ENCODE data around the gene EP400.
"Not testable (repeated sequence)": the region's sequence is repeated elsewhere in the genome, so short reads cannot be mapped to it uniquely, and the experiment has no call there.

The EP400 gene

DNA sequence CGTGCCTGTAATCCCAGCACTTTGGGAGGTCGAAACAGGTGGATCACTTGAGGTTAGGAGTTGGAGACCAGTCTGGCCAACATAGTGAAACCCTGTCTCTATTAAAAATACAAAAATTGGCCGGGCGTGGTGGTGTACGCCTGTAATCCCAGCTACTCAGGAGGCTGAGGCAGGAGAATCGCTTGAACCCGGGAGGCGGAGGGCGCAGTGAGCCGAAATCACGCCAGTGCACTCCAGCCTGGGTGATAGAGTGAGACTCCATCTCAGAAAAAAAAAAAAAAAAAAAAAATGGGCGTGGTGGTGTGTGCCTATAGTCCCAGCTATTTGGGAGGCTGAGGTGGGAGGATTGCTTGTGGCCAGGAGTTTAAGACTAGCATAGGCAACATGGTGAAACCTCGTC is 4.7 kb downstream of the EP400 start:
- DNase-seq: not testable (repeated sequence)

DNA sequence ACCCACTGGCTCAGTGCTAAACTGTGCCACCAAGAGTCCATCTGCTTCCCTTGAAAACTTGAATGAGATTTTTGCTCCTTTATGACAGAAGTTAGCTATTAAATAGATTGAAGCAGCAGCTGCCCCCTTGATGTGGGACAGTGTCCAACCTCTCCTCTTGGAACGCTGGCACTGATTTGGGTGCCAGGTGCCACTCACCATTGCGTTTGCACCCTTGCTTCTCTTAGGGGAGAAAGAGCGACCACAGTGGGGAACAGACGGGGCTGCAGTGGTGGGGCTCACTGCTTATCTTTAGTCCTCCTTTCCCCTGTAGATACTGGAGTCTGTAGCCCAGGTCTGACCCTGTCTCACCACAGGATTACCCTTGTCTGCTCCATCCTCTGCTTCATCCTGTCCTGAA is 9.4 kb downstream of the EP400 start:
- no peak for DNase-seq

DNA sequence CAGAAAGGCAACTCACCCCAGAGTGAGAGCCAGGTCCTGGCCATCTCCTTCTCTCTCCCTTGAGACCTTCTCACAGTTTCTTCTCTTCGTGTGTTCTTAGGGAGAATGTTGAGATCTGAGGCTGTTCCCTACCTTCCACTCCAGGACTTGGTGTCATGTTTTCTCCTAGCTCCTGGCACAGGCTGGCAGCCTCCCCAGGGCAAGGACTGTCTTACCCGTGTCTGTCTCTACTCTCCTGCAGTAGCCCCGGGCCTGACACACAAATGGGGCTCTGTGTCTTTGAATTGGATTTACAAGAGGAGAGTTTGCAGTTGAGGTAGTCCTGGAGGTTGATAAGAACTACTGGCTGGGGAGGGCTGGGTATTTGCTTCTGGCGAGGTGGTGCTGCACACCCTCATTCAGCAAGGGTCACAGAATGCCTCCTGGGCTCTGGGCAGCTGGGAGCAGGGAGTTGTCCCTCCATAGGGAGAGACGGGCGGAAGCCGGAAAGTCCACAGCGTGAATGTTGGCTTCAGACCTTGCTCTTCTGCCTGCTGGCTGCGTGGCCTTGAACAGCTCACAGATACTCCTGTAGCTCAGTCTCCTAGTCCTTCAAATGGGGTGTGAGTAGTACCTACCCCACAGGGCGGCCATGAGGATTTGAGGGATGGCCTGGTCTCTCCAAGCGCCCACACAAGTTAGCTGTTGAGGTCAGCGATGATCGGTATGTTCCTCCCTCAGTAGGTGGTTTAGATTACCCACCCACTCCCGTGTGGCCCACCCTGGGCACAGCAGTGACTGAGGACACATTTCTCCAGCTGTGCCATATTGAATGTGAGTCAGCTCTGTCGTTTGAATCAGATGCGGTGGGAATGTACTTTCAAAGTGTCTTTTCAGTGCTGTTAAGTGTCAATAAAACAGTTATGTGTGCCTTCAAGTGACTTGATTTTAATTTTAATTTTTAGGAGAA is 10.2 kb downstream of the EP400 start:
- DNase-seq: no peak

DNA sequence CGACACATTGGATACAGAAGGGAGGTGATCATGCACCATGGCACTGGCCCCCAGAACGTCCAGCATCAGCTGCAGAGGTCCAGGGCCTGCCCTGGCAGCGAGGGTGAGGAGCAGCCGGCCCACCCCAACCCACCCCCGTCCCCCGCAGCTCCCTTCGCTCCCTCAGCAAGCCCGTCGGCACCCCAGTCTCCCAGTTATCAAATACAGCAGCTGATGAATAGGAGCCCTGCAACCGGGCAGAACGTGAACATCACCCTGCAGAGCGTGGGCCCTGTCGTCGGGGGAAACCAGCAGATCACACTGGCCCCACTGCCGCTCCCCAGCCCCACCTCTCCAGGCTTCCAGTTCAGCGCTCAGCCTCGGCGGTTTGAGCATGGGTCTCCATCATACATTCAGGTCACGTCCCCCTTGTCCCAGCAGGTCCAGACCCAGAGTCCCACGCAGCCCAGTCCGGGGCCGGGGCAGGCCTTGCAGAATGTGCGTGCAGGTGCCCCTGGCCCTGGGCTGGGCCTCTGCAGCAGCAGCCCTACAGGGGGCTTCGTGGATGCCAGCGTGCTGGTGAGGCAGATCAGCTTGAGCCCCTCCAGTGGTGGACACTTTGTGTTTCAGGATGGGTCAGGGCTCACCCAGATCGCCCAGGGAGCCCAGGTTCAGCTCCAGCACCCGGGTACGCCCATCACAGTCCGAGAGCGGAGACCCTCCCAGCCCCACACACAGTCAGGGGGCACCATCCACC is 11.0 kb downstream of the EP400 start:
- not testable (repeated sequence) for DNase-seq

DNA sequence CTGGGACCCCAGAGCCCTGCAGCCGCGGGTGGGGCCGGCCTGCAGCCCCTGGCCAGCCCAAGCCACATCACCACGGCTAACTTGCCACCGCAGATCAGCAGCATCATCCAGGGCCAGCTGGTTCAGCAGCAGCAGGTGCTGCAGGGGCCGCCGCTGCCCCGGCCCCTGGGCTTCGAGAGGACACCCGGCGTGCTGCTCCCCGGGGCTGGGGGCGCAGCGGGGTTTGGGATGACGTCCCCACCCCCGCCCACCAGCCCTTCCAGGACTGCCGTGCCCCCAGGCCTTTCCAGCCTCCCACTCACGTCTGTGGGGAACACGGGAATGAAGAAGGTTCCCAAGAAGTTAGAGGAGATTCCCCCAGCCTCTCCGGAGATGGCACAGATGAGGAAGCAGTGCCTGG is 11.6 kb downstream of the EP400 start:
- DNase-seq: not testable (repeated sequence)

DNA sequence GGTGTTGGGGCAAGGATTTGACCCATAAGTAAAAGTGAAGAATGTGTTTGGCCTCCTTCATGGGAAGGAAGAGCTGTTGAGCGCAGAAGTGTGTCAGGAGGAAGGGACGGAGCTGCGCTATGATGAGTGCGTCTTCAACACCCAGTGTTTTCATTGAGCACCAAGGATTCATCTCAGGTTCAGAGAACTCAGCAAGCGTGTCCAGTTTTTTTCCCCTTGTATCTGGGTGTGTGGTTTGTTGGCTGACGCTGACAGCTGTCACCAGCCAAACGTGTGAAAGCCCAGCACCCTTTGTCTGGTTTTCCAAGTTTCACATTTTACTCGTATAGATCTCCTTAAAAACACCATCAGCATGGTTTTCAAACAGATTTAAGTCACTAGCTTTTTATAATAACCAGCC is 12.3 kb downstream of the EP400 start:
- no peak for DNase-seq

DNA sequence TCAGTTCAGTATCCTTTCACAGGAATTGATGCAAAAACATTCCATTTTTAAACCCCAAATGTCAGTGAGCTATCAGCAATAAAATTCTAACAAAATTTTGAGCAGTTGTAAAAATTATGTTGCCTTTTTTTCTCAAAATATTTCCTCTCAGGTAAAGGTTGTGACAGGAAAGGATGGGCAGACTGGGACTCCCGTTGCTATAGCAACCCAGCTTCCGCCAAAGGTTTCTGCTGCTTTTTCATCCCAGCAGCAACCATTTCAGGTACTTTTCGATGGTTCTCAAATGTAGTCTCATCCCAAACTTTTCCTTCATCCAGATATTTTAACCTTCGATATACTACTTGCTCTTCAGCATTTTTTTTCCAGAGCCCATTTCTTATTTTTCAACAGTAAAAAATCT is 13.6 kb downstream of the EP400 start:
- DNase-seq: no peak

DNA sequence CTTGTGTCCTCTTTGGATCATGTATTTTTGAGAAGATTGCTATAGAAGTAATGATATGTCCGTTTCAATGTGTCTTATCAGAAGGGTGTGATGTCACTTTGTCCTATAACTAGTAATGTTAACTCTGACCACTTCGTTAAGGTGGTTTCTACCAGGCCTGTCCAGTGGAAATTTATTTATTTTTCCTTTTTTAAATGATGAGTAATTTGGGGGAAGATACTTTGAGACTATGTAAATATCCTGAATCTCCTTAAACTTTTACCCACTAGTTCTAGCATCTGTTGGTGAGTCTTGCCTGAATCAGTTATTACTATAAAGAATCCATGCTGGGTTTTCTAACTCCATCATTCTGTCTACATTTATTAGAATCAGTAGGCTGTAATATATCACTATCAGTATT is 15.3 kb downstream of the EP400 start:
- DNase-seq: no peak

DNA sequence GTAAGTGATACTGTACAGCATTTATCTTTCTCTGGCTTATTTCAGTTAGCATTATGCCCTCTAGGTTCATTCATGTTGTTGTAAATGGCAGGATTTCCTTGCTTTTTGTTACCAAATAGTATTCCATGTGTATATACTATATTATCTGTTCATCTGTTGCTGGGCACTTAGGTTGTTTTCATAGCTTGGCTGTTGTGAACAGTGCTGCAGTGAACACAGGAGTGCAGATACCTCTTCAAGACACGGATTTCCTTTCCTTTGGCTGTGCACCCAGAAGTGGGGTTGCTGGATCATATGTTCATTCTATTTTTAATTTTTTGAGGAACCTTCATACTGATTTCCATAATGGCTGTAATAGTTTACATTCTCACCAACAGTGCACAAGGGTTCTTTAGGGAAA is 21.5 kb downstream of the EP400 start:
- DNase-seq: no peak

DNA sequence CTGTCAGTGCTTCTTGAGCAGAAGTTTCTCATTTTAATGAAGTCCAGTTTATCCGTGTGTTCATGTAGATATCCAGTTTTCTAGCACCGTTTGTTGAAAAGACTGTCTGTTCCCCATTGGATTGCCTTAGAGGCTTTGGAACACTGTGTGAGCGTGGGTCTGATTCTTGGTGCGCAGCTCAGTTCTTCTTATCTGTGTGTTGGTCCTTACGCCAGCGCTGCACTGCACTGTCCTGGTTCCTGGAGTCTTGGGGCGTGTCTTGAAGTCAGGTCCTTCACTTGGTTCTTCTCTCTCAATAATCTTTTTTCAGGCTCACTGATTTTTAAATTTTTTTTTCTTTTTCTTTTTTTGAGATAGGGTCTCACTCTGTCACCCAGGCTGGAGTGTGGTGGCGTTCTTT is 25.5 kb downstream of the EP400 start:
- DNase-seq: no peak

DNA sequence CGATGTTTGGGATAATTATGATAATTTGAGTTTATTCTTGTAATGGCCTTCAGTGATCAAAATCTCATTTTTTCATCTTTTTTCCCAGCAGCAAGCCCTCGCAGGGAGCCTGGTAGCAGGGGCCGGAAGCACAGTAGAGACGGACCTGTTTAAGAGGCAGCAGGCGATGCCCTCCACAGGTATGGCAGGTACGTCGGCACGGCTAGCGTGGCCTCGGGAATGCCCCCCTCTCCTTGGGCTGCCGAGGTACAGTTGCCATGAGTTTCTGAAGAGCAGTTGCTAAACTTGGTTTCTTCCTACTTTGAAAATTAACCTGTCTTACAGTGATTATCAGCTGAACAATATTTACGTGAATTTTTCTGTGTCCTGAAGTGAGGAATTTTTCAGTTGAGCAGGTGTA is 29.9 kb downstream of the EP400 start:
- DNase-seq: no peak

DNA sequence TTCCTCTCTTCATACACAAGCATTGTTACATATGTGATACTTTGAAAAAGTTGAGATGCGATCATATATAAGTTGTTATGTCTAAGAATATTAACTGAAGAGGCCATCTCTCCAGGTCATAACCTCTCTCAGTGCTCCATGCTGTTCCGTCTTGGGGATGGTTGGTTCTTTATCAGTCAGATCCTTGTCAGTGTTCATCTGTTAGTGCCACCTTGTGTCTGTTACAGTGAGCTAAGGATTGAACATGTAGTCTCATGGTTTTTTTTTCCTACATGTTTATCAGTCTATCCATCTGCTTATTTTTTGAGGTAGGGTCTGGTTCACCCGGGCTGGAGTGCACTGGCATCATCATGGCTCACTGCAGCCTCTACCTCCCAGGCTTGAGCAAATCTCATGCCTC is 30.5 kb downstream of the EP400 start:
- DNase-seq: no peak

DNA sequence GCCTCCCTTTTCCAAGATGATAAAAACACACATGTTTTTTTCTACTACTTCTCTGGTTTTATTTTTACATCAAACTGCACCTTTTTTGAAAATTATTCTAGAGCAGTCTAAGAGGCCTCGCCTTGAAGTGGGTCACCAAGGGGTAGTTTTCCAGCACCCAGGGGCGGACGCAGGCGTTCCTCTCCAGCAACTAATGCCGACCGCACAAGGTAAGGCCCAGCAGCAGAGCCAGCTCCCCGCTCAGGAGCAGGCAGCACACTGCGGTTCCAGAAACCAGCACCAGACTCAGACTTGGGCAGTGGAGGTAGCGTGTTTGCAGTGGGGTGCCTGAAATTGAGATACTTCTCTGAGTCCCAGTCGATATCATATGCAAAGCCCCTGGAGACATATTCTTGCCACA is 31.6 kb downstream of the EP400 start:
- no peak for DNase-seq

DNA sequence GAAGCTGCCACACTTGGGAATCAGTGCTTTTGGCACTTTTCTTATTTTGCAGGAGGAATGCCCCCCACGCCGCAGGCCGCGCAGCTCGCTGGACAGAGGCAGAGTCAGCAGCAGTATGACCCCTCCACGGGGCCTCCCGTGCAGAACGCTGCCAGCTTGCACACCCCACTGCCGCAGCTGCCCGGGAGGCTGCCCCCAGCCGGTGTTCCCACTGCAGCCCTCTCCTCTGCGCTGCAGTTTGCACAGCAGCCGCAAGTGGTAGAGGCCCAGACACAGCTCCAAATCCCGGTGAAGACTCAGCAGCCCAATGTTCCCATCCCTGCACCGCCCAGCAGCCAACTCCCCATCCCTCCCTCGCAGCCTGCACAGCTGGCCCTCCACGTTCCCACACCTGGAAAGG is 32.3 kb downstream of the EP400 start:
- no peak for DNase-seq

DNA sequence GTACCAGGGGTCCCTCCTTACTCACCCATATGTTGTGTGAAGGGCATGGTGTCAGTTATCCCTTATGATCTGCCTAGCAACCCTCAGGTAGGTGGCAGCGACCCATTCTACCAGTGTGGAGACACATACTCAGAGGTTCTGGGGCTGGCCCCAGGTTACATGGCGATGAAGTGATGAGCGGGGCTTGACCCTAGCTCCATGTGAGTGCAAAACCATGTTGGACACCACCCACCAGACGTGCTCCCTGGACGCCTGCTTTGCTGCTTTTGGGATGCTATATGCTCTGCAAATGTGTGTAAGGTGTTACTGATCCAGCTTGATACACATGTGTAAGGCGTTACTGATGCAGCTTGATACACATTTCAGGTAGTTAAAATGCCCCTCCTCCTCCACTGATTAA is 33.3 kb downstream of the EP400 start:
- DNase-seq: no peak

DNA sequence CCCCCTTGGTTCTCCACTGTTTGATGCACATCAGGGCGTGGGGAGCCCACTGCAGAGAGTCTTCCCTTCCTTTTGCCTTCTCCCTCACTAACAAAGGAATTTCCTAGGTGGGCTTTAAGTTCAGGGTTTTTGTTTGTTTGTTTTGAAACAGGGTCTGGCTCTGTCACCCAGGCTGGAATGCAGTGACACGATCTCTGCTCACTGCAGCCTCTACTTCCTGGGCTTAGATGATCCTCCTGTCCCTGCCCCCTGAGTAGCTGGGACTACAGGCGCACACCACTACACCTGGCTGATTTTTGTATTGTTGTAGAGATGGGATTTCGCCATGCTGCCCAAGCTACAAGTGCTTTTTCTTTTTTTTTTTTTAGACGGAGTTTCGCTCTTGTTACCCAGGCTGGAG is 33.8 kb downstream of the EP400 start:
- DNase-seq: no peak

DNA sequence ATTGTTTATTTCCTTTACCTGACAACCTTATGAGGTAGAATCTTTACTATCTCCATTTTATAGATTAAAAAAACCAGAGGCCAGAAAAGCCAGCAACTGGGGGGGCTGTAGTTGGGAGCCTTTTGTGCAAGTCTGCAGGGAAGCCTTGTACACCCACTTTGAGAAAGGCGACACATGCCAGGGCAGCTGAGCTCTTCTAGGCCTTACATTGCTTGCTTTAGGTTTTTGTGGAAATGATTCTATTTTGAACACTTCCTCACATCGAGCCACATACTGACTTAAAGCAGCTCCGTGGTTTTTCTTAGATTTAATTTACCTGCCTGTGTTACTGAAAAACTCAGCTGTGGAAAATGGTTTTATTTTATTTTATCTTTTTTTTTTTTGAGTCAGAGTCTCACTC is 34.6 kb downstream of the EP400 start:
- no peak for DNase-seq

DNA sequence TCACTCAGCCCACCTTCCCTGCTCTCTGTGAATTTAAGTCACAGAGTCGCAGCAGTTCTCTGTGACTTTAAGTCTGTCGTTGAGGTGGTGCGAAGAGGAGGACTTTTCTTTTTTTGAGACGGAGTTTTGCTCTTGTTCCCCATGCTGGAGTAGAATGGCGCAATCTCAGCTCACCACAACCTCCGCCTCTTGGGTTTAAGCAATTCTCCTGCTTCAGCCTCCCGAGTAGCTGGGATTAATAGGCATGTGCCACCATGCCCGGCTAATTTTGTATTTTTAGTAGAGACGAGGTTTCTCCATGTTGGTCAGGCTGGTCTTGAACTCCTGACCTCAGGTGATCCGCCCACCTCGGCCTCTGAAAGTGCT is 35.8 kb downstream of the EP400 start:
- DNase-seq: not testable (repeated sequence)

DNA sequence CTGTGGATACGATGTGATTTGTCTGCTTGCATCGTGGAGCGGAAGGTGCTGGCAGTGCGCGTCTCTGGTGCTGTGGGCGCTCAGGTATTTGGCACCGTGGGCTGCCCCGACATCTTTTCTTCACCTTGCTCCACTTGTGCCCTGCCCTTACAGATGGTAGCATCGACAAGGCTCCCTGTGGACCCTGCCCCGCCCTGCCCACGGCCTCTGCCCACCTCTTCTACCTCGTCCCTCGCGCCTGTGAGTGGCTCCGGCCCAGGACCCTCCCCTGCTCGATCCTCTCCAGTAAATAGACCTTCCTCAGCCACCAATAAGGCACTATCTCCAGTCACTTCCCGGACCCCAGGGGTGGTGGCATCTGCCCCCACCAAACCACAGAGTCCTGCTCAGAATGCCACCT is 36.6 kb downstream of the EP400 start:
- no peak for DNase-seq

DNA sequence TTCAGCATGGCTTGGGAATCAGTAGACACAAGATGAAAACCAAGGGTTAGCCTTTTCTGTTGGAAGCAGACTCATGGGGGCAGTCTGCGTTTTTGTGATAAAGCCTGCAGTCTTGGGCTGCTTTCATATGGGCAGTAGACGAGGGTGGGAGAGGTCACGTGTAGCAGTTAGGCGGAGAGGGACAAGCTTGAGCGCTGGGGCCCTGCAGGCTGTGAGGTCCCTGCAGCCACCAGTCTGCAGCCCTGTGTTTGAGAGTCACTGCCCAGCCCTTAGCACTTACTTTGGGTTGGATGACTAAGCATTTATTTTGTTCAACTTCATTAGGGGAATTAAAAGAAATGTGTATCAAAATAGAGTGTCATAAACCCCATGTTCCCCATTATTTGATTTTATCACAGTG is 37.2 kb downstream of the EP400 start:
- DNase-seq: no peak

DNA sequence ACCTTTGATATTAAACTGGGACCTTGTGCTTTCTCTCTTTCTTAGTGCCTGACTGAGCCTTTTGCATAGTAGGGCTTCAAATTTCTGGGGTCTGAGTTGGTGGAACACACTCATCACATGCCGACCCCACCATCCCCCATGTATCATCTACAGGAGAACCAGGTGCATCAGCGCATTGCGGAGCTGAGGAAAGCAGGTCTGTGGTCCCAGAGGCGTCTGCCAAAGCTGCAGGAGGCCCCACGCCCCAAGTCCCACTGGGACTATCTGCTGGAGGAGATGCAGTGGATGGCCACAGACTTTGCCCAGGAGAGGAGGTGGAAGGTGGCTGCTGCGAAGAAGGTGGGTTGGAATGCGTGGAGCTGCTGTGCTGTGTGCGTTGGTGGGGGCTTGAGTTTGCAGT is 37.8 kb downstream of the EP400 start:
- no peak for DNase-seq

DNA sequence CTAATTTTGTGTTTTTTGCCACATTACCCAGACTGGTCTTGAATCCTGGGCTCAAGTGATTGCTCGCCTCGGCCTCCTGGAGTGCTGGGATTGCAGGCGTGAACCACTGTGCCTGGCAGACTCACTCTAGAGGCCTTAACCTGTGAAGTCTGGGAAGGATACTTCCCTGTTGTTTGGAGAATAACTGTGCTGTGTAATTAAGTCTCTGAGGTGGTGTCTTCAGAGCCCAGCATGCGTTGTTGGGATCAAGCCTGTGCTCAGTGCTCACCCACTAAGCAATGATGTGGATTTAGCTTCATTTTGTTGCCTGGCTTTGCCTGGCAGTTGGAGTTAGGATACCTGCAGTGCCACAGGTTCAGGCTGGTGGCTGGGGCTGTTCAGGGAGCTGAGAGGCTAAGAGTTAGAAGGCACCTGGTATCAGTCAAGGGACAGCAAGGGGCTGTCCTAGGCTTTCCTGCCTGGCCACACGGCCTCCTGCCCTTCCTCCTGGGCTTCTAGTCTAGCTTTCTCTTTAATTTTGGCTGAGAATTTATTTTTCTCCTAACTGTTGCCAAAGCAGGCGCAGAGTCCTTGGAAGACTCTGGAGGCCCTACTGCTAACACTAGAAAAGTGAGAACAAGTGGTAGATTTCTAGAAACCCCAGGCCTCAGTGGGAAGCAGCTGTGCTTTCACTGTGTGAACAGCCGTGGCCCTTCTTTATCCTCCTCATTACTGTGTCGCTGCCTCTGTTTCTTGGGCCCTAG is 38.5 kb downstream of the EP400 start:
- DNase-seq: no peak

DNA sequence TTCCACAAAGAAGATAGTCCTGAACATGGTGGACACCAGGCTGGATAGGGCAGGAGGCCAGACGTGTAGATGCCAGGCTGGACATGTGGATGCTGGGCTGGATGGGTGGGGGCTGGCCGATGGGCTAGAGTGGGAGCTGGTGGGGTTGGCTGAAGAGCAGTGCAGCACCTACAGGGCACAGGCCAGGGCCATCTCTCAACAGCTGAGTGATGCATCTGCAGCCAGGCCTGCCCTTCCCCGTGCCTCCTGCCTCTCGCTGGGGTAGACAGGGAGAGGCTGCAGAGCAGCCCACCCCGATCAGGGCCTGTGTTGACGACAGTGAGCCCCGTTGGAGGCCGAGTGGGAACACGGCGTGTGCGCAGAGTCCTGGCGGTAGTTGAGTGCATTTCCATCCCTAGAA is 39.3 kb downstream of the EP400 start:
- DNase-seq: no peak

Data from effector CD8-positive, alpha-beta T cell (primary cell).